ENCODE results near the gene MAP3K20.

- TF ChIP-seq REST (IDR thresholded peaks at IDR 0.05; ENCODE audit: insufficient read depth in 1 of 2, low read depth in 2 of 2, low read length in 2 of 2) (no peak), POLR2AphosphoS5 (IDR thresholded peaks at IDR 0.05; ENCODE audit: low read depth, low read length) (no peak), TAF1 (IDR thresholded peaks at IDR 0.05; ENCODE audit: borderline replicate concordance, insufficient read depth, low read length) (no peak), SIN3A (IDR thresholded peaks at IDR 0.05; ENCODE audit: borderline replicate concordance, insufficient read depth, low read length) (no peak), FOXP2 (optimal IDR thresholded peaks at IDR 0.05; ENCODE audit: borderline replicate concordance, extremely low read depth, extremely low read length, insufficient read depth) (no peak)
Observed at GRCh38 chr2:173026479-173026878, 49.2 kb upstream of the MAP3K20 start.

Data from PFSK-1 (cell line).